DLD1 (cell line): Measurements from ENCODE around the gene BMP8A.

Source experiments
- in situ Hi-C: cut with HindIII; loops from 2 replicates; pipeline ENCODE4 v1.10.0; 2017; ENCODE audit warnings: low sequenced_read_pairs

The BMP8A gene

DNA sequence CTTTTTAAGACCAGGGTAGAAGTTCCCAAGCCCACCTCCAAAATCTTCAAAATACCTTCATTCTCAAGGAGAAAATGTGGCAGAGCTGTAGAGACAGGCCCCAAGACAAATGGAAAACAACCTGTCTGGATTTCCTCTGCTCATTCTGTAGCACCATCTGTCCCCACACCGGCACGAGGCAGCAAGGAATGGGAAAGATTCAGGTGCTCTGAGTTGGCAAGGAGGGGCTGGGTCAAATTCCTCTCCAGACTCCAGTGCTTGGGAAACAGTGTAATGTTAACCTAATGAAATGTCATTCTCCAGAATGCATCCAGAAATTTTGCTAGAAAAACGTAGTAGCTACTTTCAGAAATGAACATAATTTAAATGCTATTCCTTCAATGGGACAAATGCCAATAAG lies 75.9 kb downstream of the BMP8A start:
- in situ Hi-C loops, result no loop called here

- in situ Hi-C loops, result no loop called here
These were observed 76.8 kb downstream of the BMP8A start for GRCh38 chr1:39568208-39568607.

- in situ Hi-C loops, result no loop called here
These were observed 77.6 kb downstream of the BMP8A start for GRCh38 chr1:39569034-39569433.

DNA sequence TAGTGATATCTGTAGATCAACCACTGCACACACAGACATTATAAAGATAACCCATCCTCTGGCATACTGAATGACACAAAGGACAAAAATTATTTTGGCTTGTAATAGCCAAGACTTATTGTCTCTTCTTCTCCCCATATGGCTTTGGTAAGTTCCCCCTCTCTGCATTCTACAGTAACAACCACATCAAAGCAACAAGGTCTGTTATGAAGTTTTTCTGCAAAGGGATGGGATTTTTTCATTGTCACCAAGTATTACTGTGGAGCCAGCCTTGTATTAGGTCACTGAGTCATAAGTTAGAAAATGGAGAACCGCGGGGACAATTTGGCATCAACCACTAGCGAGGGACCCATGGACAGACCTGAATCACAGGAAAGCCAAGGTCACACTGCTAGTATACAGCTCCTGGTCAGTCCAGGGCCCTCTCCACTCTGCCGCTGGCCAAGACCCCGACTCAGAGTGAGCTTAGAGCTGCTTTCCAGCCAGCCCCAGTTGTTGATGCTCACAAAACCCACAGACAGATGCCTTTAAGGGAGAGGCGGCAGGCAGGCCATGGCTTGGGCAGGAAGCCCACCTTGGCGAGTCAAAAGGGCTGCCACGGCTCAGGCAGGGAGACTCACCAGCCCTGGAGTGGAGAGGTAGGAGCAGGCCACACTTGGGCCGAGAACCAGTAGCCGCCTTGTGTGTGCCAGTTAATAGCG lies 79.2 kb downstream of the BMP8A start:
- in situ Hi-C loops, result no loop called here

- in situ Hi-C loops, result no loop called here
These were observed 79.7 kb downstream of the BMP8A start for GRCh38 chr1:39571178-39571483.

DNA sequence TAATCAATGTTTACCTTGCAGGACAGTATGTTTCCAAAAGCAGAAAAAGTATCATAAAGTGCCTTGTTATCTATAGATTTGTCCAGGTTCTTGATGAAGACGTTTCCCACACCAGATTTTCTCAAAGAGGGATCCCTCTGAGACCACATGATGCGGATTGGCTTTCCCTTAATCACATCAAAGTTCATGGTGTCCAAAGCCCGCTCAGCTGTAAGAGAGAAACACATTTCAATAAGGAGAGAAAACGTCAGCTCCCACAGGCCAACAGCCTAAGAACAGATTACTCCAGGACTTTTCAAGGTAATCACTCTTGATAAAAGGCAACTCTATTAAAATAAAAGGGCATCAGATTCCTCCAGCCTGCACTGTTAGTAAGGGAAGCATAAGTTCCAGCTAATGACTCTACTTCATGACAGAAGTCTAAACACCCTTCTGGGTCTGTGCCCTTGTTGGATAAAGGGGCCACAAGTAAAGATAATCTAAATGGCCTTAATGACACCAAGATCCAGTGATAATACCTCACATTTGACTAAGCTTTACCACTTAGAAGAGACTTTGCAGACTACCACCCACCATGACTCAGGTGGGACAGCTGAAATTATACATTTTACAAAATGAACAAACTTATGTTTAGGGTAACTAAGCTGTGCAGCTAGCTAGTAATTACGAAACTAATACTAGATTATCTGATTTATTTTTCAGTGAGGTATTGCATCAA lies 81.1 kb downstream of the BMP8A start:
- in situ Hi-C loops, result no loop called here

DNA sequence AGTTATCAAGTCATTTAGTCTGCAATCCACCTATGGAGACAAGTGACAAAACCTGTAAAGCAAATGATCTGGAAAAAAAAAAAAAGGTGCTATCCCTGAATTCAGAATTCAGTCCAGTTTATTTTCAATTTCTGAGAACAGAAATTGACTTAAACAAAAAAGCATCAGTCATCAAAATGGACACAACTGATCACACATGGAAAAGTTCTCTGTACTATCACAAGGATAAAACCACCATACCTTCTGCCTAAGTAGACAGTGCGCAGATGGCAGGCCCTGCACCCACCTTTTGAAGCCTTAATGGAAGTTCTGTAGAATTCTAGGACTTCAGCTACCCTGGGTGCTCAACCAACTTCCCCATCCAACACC lies 81.6 kb downstream of the BMP8A start:
- in situ Hi-C loops, result no loop called here

- in situ Hi-C loops, result no loop called here
These were observed 82.5 kb downstream of the BMP8A start for GRCh38 chr1:39573736-39574624.

DNA sequence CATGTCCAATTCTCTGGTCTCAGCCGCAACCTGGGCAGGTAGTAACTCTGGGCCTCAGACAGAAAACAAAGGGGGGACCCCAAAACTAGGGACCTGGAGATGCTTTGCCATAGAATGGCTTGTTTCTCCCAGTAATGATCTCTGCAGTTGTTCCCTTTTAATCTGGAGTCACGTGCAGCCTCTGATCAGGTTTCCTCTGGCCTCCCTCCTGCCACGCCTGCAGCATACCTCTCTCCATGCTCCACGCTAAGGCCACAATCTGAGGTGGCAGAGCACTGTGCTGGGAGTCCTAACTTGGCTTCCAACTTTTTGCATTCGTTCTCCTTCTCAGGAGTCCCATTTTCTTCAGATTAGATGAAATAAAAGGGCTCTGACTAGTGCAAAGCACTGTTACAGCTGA lies 83.2 kb downstream of the BMP8A start:
- in situ Hi-C loops, result loop anchor here (25.0 kb wide), 1 partner anchor 163 kb away; the partner anchor contains the start of gene PPIE
